Measurements from ENCODE around the gene TRAM2. TPM values are rescaled to one million over a fixed set of nuclear protein-coding genes. Genes with fewer than 3 reads are reported as not detected.
A peak's percentile ranks its signal among the peaks of the same experiment; 100 is the strongest.

TRAM2 gene
- total RNA-seq, 1 experiment from 2014 or later: 176 TPM

GRCh38 chr6:52531834-52532233 is 45.0 kb downstream of the TRAM2 start:
- DNase-seq (ENCODE audit: low read depth): no peak

- DNase-seq (ENCODE audit: low read depth): no peak
Observed at GRCh38 chr6:52531396-52531795, 45.5 kb downstream of the TRAM2 start.

- DNase-seq (ENCODE audit: low read depth): no peak
Observed at GRCh38 chr6:52530351-52530750, 46.5 kb downstream of the TRAM2 start.

DNA sequence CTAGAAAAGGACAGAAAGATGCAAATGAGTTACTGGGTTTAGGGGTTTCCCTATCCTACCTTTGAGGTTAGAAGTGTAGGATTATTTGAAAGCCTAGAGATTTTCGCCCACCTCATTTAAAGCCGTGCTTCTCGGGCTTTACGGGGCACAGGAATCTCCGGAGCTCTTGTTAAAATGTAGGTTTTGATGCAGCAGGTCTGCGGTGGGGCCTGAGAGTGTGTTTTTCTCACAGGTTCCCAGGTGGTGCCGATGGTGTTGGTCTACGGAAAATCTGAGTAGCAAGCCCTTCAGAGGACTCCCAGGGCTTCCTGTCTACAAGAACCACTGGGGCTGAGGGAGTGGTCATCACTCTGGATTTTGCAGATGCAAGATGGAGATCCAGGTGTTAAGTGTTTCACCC is 47.5 kb downstream of the TRAM2 start:
- DNase-seq (ENCODE audit: low read depth): no peak

DNA sequence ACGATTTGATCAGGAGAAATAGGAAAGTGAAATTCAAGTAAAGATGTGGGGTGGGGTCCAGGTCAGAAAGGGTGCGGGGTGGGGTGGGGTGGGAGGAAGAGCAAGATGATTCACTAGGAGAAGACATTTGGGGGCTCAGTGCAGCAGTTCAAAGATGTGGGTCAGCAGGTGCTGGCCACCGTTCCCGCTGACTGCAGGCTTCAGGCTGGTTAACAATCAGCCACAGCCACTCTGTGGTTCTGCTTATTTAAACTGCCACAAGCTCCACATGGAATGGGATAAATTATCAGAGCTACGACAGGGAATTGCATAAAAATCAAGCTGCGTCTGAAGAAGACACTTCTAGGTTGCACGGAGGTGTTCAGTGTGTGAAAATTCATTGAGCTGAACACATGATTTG is 49.4 kb downstream of the TRAM2 start:
- DNase-seq (ENCODE audit: low read depth): no peak

- DNase-seq (ENCODE audit: low read depth): no peak
Observed at GRCh38 chr6:52526634-52527033, 50.2 kb downstream of the TRAM2 start.

DNA sequence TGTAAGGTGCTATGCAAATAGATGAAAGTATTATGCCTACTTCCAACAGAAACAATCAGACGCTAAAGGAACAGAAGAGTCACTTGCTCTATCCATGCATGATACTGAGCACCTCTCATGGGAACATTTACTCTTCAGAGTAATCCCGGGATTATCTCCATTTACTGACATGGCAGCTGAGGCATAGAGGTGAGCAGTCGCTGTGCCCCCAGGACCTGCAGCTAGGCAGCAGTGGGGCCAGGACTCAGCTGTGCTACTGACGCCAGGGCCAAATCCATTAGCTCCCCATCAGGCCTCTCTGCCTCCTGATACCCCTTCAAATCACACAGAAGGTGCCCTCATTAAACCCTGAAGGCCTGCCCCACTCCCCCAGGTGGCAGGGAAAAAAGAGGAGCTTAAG is 51.9 kb downstream of the TRAM2 start:
- no peak for DNase-seq (ENCODE audit: low read depth)

DNA sequence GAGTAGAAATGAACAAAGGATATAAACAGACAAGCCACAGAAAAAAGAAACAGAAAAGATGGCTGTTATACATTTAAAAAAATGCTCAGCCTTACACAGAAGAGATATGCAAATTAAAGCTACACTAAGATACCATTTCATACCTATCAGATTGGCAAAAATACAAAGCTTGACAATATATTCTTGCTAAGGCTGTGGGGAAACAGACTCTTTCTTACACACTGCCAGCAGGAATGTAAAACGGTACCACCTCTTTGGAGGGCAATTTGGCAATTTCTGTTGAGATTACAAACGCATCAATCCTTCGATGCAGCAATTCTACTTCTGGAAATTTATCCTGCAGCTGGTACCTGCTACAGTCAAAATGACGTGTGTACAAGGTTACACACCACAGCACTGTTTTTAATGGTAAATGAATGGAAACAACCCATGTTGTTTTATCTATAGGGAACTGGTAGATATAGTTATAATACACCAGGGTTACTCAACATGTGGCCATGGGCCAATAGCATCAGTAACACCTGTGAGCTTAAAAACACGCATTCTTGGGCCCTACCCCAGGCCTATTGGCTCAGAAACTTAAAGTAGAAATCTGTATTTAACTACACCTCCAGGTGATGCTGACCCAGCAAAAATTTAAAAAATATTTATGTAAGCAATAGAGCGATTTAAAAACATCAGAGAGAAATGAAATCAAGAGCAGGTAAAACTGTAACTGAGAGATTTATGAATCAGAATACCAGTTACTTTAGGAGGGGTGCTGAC is 53.3 kb downstream of the TRAM2 start:
- DNase-seq (ENCODE audit: low read depth): no peak

DNA sequence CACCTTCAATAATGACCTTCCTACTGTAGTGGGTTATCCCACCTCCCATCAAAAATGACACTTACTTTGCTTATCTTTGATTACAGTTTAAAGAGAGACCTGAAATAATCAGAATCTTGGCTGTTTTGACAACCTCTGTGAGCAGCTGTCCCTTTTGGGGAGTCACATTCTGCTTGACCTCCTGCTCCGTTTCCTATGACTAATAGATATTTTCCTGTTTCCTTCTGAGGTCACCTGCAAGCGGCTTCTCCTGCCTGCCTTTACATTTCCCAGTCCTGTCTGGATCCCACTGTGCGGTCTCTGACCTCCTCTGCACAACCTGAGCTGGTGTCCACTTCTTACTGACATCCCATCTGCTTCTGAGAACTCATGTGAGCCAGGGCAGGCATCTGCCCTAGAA is 54.2 kb downstream of the TRAM2 start:
- DNase-seq (ENCODE audit: low read depth): peak; percentile 83

GRCh38 chr6:52522151-52522626 is 54.7 kb downstream of the TRAM2 start:
- DNase-seq (ENCODE audit: low read depth): peak; percentile 83

- DNase-seq (ENCODE audit: low read depth): no peak
Observed at GRCh38 chr6:52519618-52520017, 57.2 kb downstream of the TRAM2 start.

DNA sequence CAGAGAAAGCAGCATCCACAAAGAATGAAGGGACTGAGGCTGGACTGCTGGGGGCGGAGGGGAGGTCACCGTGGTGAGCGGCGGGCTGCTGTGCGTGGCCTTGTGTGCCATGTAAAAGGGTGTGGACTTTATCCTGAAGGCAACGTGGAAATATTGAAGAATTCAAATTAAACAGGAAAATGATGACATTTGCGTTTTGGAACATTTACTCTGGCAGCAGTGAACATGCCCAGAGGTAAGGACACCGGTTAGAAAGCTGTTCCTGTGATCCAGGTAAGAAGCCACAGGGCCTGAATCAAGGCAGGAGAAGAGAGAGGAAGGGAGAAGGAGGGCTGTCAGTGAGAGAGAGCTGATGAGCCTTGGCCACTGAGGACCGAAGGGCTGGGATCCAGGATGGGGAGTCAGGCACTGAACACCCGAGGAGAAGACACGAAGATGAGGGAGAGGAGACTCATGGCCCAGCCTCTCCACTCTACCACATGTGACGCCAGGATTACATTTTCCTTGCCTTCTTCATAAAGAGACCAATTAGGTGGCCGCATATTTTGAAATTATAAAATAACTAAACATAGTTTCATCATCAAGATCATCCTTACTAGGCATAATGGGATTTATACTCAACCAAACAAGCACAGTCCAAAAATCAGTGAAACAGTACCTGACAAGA is 58.4 kb downstream of the TRAM2 start:
- no peak for DNase-seq (ENCODE audit: low read depth)

DNA sequence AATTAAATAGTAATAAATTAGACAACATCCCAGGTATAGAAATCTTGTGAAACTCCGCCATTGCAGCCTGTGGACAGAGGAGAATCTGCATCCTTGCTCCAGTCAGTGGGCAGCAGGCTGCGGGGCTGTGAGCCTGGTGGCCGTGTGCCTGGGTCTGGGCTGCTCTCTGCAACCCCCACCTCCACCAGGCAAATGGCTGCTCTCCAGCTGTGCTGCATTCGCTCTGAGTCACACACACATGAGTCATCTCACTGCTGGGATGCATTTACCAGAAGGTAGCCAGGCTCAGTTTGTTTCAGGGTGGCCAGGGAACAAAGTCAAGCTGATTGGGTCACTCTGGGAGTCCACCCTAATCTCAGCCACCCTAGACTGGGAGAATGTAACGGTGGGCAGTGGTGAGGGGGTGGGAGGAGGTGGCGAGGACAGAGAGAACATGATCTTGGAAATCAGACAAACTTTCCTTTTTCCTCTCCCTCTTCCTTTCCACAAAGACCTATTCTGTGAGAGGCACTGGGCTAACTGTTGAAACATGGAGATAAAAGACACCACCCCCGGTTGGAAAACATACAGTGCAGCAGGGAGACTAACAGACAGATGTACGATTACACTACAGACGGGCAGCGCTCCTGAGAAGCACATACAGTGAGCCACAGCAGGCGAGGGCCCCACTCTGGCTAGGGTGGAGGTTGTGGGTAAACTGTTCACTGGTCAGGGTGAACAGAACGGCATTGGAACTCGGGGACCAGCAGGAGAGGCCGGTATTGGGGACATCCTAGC is 59.2 kb downstream of the TRAM2 start:
- DNase-seq (ENCODE audit: low read depth): peak; percentile 99

DNA sequence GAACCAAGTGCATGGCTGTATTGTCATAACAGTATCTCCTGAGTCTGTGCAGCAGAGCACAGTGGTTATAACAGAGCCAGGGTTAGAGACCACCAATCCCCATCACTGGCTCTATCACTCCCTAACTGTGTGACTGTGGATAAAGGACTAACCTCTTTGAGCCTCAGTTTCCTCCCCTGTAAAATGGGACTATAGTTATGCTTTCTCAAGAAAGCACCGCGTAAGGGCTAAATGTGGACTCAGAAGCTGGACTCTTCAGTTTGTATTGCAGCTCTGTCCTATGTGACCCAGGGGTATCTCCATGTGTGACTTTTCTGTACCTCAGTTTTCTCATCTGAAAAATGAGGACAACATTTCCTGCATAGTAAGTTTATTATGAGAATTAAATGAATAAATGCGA is 59.9 kb downstream of the TRAM2 start:
- DNase-seq (ENCODE audit: low read depth): no peak

DNA sequence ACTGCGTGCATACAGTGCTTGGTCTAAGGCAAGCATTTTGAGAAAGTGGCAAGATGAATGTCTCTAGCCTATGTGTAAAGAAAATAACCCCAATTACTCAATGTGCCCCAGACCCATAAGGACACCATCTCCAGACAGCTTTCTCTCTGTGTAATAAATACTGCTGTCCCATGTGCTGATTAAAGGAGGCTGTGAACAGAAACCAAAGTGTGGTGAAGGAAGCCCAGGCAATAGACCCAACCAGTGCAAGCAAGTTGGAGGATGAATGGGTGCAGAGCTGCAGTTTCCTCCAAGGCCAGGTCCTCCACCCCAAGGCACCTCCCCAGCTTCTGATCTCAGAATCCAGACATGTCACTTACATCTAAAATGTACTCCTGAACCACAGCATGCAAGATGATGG is 60.6 kb downstream of the TRAM2 start:
- DNase-seq (ENCODE audit: low read depth): no peak

DNA sequence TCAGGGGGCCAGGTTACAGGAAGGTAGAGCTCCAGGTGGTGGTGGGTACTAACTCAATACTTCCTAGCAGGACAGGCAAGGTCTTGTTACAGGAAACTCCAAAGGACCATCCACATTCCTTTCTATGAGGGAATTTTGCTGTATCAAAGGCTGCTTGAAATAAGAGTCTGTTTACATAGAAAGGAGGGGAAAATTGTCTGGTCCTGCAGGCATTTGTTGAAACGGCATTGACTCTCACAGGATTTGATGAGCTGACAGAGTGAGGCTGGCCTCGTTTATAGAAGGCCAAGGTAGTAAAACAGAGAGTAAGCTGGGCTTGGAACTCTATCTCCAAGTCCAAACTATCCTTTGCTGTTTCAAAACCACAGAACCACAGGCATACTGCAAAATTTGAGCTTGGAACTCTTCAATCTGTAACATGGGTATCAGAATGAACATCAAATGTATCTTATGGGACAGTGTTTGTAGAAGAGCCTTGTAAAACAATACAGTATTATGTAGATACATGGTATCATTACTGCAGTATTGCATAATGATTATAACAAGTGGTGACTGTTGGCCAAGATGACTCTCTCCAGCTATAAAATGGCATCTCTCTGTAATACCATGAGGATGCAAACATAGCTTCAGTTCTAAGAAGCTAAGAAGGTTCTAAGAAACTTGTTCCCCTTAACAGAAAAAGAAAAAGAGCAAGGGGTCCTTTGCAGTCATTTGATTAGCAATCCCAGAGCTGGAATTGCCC is 61.5 kb downstream of the TRAM2 start:
- DNase-seq (ENCODE audit: low read depth): peak; percentile 63

DNA sequence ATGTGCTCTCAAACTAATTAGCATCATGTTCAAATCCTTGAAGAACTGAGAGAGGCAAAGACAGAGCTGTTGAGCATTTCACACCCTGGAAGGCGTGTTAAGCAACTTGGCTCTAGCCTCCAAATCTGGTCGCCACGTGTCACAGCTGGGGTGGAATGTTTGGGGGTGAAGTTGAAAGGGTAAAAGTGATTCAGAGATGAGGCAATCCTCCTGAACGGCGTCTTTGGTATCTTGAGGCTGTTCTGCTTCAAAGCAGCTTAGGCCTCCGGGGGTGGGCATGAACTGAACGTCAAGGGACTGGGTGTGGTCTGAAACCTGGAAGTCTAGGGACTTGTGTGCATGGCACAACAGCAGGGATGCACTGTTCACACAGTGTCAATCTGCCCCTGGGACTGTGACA is 62.3 kb downstream of the TRAM2 start:
- DNase-seq (ENCODE audit: low read depth): peak; percentile 72

DNA sequence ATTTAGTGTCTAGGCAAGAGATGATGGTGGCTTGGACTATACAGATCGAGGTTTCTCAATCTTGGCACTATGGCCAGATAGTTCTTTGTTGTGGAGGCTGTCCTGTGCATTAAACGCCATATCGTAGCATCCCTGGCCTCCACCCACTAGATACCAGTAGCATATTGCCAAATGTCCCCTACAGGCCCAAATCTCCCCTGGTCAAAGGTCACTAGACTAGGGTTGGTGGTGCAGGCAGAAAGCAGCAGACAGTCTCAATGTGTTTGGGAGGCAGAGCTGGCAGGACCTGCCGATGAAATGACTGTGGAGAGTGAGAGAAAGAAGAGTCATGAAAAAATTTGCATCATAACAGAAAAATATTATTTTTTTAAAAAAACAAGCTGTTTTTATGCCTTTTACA is 63.0 kb downstream of the TRAM2 start:
- DNase-seq (ENCODE audit: low read depth): no peak

GRCh38 chr6:52513464-52513863 is 63.4 kb downstream of the TRAM2 start:
- peak; percentile 43 for DNase-seq (ENCODE audit: low read depth)

- peak; percentile 92 for DNase-seq (ENCODE audit: low read depth)
Observed at GRCh38 chr6:52512199-52512598, 64.7 kb downstream of the TRAM2 start.

DNA sequence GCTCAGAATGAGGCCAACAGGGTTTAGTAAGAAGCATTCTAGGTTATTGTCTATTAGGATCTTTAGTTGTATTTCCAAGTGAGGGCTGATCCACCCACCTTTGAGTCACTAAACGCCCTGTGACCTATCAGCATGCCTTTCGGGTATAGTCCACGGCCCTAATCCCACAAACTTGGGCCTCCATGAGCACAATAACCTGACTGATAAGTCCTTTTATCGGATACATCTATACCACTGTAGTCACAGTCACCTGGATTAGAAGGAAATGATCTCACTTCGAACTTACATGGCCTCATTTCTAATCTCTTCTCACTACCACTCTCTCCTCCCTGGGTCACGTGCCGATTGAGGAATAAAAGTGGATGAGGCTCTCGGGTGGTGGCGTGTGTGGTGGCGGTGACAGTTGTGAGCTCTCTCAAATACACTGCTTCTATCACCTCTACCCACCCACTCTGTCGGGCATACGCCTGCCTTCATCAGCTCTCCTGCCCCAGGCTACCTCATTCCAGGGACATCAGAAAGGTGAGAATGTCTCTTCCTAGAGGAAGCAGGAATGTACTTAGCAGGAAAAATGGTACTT is 65.2 kb downstream of the TRAM2 start:
- peak; percentile 89 for DNase-seq (ENCODE audit: low read depth)

DNA sequence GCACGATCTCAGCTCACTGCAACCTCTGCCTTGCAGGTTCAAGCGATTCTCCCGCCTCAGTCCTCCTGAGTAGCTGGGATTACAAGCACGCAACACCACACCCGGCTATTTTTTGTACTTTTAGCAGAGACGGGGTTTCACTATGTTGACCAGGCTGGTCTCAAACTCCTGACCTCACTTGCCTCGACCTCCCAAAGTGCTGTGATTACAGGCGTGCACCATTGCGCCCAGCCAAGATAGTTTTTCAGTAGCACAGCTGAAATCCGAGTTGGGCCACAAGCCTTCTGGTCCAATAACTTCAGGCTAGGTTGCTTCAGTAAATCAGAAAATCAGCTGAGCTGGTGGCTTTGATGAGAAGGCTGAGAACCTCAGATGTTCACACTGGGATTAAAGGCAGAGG is 65.7 kb downstream of the TRAM2 start:
- no peak for DNase-seq (ENCODE audit: low read depth)

Data from M059J (cell line).